HepG2 (cell line): ENCODE data around the gene HINT2. TPM values are rescaled to one million over a fixed set of nuclear protein-coding genes. Genes with fewer than 3 reads are reported as not detected.

Experiments used
- ATAC-seq: fragments of 200-7000 bp; cut with Tn5 transposase; 3 replicates; pipeline ENCODE4 v1.9.1; 2020; ENCODE audit warnings: mild to moderate bottlenecking, moderate library complexity
- BruUV-seq: library from RNA; stranded (reverse); fragments of 400-500 nt; replicated peaks from 2 replicates; lab custom pipeline; 2021; lab: Mats Ljungman, UMichigan
- CTCF ChIA-PET: fragments of 300-600 bp; formaldehyde crosslinking; extraction: SDS; loops from one replicate; lab custom pipeline; 2021; ENCODE audit warnings: low total read pairs, inconsistent platforms, low intra/inter-chr PET ratio; lab: Yijun Ruan, JAX
- POLR2A ChIA-PET: fragments of 350-600 bp; sonication (Branson Sonifier 250); formaldehyde crosslinking; loops from one replicate; lab custom pipeline; 2020; ENCODE audit warnings: antibody characterized with exemption, inconsistent platforms; lab: Yijun Ruan, JAX
- DNase-seq: peaks from one replicate; pipeline ENCODE4 v3.0.0-alpha.2; 2015; ENCODE audit warnings: low spot score
- FAIRE-seq: peaks from 3 replicates; lab custom pipeline; 2011; peaks lifted over from hg19 to GRCh38; lab: Jason Lieb, UNC
- H2AFZ ChIP-seq: one replicate; pipeline ENCODE4 v1.6.1; 2011; ENCODE audit warnings: low read length, inconsistent platforms
- H3K27ac ChIP-seq: fragments of 300-600 bp; 3 replicates; pipeline ENCODE4 v1.8.0; 2011; ENCODE audit warnings: mixed run types, mild to moderate bottlenecking, mixed read lengths, low read length, inconsistent platforms; ENCODE audit not compliant: insufficient read depth; ENCODE audit errors: extremely low read length
- H3K27me3 ChIP-seq, 2 experiments: fragments of 200-600 bp in 1 of 2; 2 replicates in 1 of 2; 3 replicates in 1 of 2; pipeline versions ENCODE4 v1.6.0 to v1.8.0; 2011; ENCODE audit warnings: low read length in 2 of 2, mild to moderate bottlenecking in 2 of 2, moderate library complexity in 2 of 2, inconsistent platforms in 1 of 2; ENCODE audit not compliant: insufficient read depth in 2 of 2, control insufficient read depth in 1 of 2
- H3K36me3 ChIP-seq, 2 experiments: fragments of 200-600 bp in 1 of 2; replicated peaks in 1 of 2; 2 replicates in 1 of 2; 3 replicates in 1 of 2; pipeline versions ENCODE4 v1.5.1 to v1.8.0; 2011; ENCODE audit warnings: low read length in 2 of 2, inconsistent platforms in 1 of 2; ENCODE audit not compliant: insufficient read depth in 2 of 2, control insufficient read depth in 1 of 2
- H3K4me1 ChIP-seq: 2 replicates; pipeline ENCODE4 v1.5.1; 2012; ENCODE audit warnings: low read length, inconsistent platforms; ENCODE audit not compliant: insufficient read depth
- H3K4me2 ChIP-seq: 2 replicates; pipeline ENCODE4 v1.6.0; 2011; ENCODE audit warnings: low read depth, low read length, inconsistent platforms
- H3K4me3 ChIP-seq, 3 experiments: fragments of 200-600 bp in 1 of 3; sonication (generic), shearing (Covaris generic) in 1 of 3; replicated peaks in 1 of 3; 2 replicates each; pipeline ENCODE4 v1.5.1; 2011 to 2016; ENCODE audit warnings: low read length in 3 of 3, inconsistent platforms in 2 of 3, low read depth in 2 of 3, mild to moderate bottlenecking in 2 of 3, control low read depth in 1 of 3, mixed read lengths in 1 of 3; ENCODE audit not compliant: insufficient read depth in 1 of 3
- H3K79me2 ChIP-seq: one replicate; pipeline ENCODE4 v1.6.1; 2011; ENCODE audit warnings: low read length, inconsistent platforms; ENCODE audit not compliant: insufficient read depth
- H3K9ac ChIP-seq: 2 replicates; pipeline ENCODE4 v1.6.0; 2011; ENCODE audit warnings: mild to moderate bottlenecking, low read depth, low read length, inconsistent platforms; ENCODE audit not compliant: insufficient read depth
- H3K9me3 ChIP-seq: 2 replicates; pipeline ENCODE4 v1.5.1; 2012; ENCODE audit warnings: mild to moderate bottlenecking, low read length
- H4K20me1 ChIP-seq: 2 replicates; pipeline ENCODE4 v1.6.0; 2011; ENCODE audit warnings: inconsistent platforms, mild to moderate bottlenecking, low read length, moderate library complexity; ENCODE audit not compliant: insufficient read depth
- ATAD3A ChIP-seq: sonication (generic); formaldehyde crosslinking; IDR thresholded peaks from 2 replicates; pipeline ENCODE4 v1.4.0; 2020; ENCODE audit warnings: missing genetic modification reagents
- GZF1 ChIP-seq: sonication (generic); formaldehyde crosslinking; IDR thresholded peaks from 2 replicates; pipeline ENCODE4 v1.5.1; 2020; ENCODE audit warnings: mild to moderate bottlenecking, missing genetic modification reagents
- HMGA1 ChIP-seq: sonication (generic); formaldehyde crosslinking; conservative IDR thresholded peaks from 2 replicates; pipeline ENCODE4 v1.4.0; 2020; ENCODE audit warnings: missing genetic modification reagents
- HNRNPH1 ChIP-seq: fragments of 200-400 bp; formaldehyde crosslinking; optimal IDR thresholded peaks from 2 replicates; pipeline ENCODE3; 2017; ENCODE audit warnings: mild to moderate bottlenecking, low read depth, low read length
- SAP130 ChIP-seq: IDR thresholded peaks from 2 replicates; pipeline ENCODE4 v1.6.1; 2016; ENCODE audit warnings: low read depth
- TSC22D2 ChIP-seq: sonication (generic); formaldehyde crosslinking; IDR thresholded peaks from 2 replicates; pipeline ENCODE4 v1.5.1; 2020; ENCODE audit warnings: missing genetic modification reagents, mild to moderate bottlenecking, borderline replicate concordance
- ZBTB39 ChIP-seq: sonication (generic); formaldehyde crosslinking; IDR thresholded peaks from 2 replicates; pipeline ENCODE4 v1.5.0; 2020; ENCODE audit warnings: missing genetic modification reagents
- ZNF639 ChIP-seq: conservative IDR thresholded peaks from 2 replicates; pipeline ENCODE4 v1.6.1; 2018; ENCODE audit warnings: missing genetic modification reagents
- WGBS: methylation state at CpG from one replicate; pipeline ENCODE4 v1.1.6; 2017; ENCODE audit warnings: low lambda C conversion rate; 5-methylcytosine and 5-hydroxymethylcytosine counted together
- in situ Hi-C: cut with HindIII; loops from 2 replicates; pipeline ENCODE4 v1.10.0; 2017; ENCODE audit warnings: low pct_unique_long_range_greater_than_20kb; ENCODE audit not compliant: extremely low pct_ligation_motif_present
- intact Hi-C: fragments of 100-400 bp; cut with micrococcal nuclease; formaldehyde crosslinking; loops from one replicate; pipeline ENCODE4 v1.10.0; 2022; ENCODE audit not compliant: unreplicated experiment
- polyA plus RNA-seq, 8 experiments: library from polyadenylated mRNA; depleted of rRNA in 3 of 8; stranded (reverse) in 7 of 8; unstranded in 1 of 8; fragments of >200 nt; fragmentation: Illumina TruSeq in 4 of 8; extraction: Trizol in 4 of 8; gene quantifications; 2 replicates each; pipeline versions ENCODE4 v1.2.1 to v1.2.3, GENCODE V29; 2011 to 2016; ENCODE audit warnings: low read depth in 4 of 8, missing spikeins in 1 of 8, mixed read lengths in 1 of 8; ENCODE audit not compliant: insufficient read depth in 1 of 8
- total RNA-seq, 5 experiments: library from RNA; depleted of rRNA; stranded (reverse); fragments of >200 nt; fragmentation: Illumina TruSeq; extraction: Trizol; gene quantifications; 2 replicates each; pipeline ENCODE4 v1.2.3, GENCODE V29; 2016; ENCODE audit warnings: low read depth in 1 of 5

Gene HINT2
- total and polyA plus RNA-seq, 2 of the 13 experiments (the other 11 are each of a cell fraction or from before 2014, with no cell fraction given), result 37.9 to 56.2 TPM

- POLR2A ChIA-PET, result no interaction called here
- no peak for TF ChIP-seq ZBTB39 (CRISPR knock-in tag)
- TF ChIP-seq GZF1, result no peak
- TF ChIP-seq SAP130 (CRISPR knock-in tag), result no peak
- TF ChIP-seq TSC22D2 (CRISPR knock-in tag), result no peak
- no peak for TF ChIP-seq HNRNPH1
- no peak for TF ChIP-seq ATAD3A (CRISPR knock-in tag)
- TF ChIP-seq HMGA1 (CRISPR knock-in tag), result no peak
- no peak for TF ChIP-seq ZNF639 (CRISPR knock-in tag)
- TF ChIP-seq, all 625 proteins: peak for 0
- DNase-seq, result no peak
- 94% methylated on average over 6 of the region's 8 CpGs for WGBS
- intact Hi-C loops (no loop called here), in situ Hi-C loops (no loop called here)
- Histone ChIP-seq H4K20me1 (no peaks in the 10 kb centered on the region), H3K4me2 (no peak overlapping the region), H3K9ac (no peak overlapping the region), H3K4me3 (no peak overlapping the region), H3K27me3 (no peaks in the 10 kb centered on the region), H3K79me2 (no peaks in the 10 kb centered on the region), H3K4me1 (peaks cover 16% of the 10 kb centered on the region), H3K36me3 (peaks cover 4 to 6% of the 10 kb centered on the region in 2 experiments; a peak in 3 of 5 replicates), H3K27ac (no peak overlapping the region), H2AFZ (no peak overlapping the region), H3K9me3 (no peaks in the 10 kb centered on the region)
- no TSS peak for BruUV-seq
- CTCF ChIA-PET, result no interaction called here
- no peak for FAIRE-seq
- no peak for ATAC-seq
Measured at GRCh38 chr9:35806101-35806500, 8.7 kb downstream of the HINT2 start.
